GM12865 (cell line): ENCODE data around the gene FRYL.
"Not testable (repeated sequence)": the region's sequence is repeated elsewhere in the genome, so short reads cannot be mapped to it uniquely, and the experiment has no call there.

Experiments used
- DNase-seq: peaks from one replicate; pipeline ENCODE4 v3.0.0; 2010; ENCODE audit warnings: low read depth
- H3K4me3 ChIP-seq: 2 replicates; pipeline ENCODE4 v1.5.1; 2011; ENCODE audit warnings: mild to moderate bottlenecking, low read depth, low read length, control low read depth
- CTCF ChIP-seq: IDR thresholded peaks from 2 replicates; pipeline ENCODE4 v1.5.1; 2011; ENCODE audit warnings: low read length, control low read depth, low read depth, inconsistent platforms; ENCODE audit not compliant: insufficient read depth; ENCODE audit errors: missing control alignments

FRYL gene

DNA sequence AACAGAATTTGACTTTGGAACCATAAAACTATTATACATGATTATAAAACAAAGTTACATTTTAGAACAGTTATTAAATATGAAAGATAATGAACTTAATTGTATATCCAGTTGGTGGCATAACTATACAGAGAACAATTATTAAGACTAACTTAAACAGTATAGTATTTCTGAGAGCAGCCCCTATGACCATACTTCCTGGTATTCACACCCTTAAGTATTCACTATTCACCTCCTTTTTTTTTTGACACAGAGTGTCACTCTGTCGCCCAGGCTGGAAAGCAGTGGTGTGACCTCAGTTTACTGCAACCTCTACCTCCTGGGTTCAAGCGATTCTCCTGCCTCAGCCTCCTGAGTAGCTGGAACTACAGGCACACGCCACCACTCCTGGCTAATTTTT lies 74.5 kb downstream of the FRYL start:
- no peak for DNase-seq
- no peak for TF ChIP-seq CTCF
- no peak overlapping the region for H3K4me3 ChIP-seq

GRCh38 chr4:48704091-48704802 lies 75.8 kb downstream of the FRYL start:
- DNase-seq, result no peak
- no peak for TF ChIP-seq CTCF
- no peak overlapping the region for H3K4me3 ChIP-seq

DNA sequence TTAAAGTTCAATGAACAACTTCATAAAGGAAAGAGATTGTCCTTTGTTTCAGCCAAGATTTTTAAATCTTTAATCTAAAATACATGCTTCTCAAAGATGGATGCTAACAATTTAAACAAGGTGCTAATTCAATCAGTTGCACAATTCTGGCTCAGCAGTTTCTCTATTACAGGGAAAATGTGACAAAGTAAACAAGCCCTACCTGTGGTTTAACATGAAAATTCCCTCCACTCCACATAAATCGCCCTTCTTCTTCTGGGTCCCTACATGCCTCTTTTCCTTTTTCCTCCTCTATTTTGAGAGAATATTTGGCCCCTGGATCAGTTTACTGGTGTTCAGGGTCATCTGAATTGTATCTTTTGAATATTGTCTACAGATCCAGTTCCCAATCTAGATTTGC lies 80.6 kb downstream of the FRYL start:
- H3K4me3 ChIP-seq, result no peak overlapping the region
- TF ChIP-seq CTCF, result no peak
- DNase-seq, result no peak

DNA sequence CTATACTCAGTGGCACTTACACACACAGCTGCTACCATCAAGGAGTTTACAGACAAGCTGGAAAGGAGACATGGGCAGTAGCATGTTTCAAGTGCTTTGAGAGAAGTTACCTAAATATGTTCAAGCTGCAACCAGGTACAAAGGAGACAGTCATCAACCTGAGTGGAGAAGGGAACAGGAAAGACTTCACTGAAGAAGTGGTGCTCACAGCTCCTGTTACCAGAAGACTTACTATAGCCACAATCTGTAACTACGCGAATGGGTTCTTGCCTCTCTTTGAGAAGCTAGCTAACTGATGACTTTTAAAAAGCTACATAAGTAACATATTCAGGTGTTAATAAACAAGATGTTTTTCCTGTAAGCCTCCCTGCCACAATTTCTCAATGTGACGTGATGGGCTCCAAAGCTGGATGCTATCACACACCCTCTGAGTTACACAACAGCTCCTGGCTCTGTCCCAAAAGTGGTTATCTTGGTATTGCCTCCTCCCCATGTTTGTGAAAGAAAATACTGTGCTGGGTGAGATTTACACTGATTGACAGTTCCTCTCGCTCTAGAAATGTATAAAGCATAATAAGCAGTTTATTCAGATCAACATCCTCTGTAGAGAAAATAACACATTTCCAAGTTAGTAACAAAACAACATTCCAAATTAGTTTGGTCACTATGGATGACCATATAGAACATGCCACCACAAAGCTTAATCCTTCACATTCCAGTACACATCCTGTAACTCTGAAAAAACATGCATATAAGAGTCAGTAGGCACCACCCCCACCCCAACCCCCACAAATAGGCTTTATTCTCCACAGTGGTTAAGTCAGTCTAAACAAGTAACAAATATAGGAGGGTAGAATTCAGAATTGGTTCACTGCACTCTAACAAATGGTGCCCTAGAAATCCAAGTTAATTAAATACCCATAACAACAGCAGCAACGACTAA lies 81.8 kb downstream of the FRYL start:
- no peak for TF ChIP-seq CTCF
- DNase-seq, result no peak
- H3K4me3 ChIP-seq, result no peak overlapping the region

GRCh38 chr4:48697516-48697915 lies 82.6 kb downstream of the FRYL start:
- not testable (repeated sequence) for H3K4me3 ChIP-seq, DNase-seq

DNA sequence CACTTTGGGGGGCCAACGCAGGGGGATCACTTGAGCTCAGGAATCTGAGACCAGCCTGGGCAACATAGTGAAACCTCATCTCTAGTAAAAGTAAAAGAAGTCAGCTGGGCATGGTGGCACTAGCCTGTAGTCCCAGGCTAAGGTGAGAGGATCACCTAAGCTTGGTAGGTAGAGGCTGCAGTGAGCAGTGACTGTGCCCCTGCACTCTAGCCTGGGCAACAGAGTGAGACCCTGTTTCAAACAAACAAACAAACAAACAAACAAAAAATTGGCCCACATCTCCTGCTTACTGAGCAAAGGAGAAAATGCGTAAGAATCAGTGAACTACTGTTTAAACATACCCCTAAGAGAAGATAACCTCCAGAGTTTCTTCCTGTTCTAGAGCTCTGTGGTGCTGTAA lies 85.3 kb downstream of the FRYL start:
- no peak for DNase-seq
- no peak for TF ChIP-seq CTCF
- no peak overlapping the region for H3K4me3 ChIP-seq

GRCh38 chr4:48693856-48694574 lies 86.1 kb downstream of the FRYL start:
- TF ChIP-seq CTCF, result no peak
- H3K4me3 ChIP-seq, result no peak overlapping the region
- no peak for DNase-seq
